Caco-2 (cell line): ENCODE results near the gene MAP3K19. TPM values are rescaled to one million over a fixed set of nuclear protein-coding genes. Genes with fewer than 3 reads are reported as not detected.
"Not testable (repeated sequence)": the region's sequence is repeated elsewhere in the genome, so short reads cannot be mapped to it uniquely, and the experiment has no call there.

ENCODE experiments used
- BruUV-seq: library from RNA; stranded (reverse); fragments of 400-500 nt; replicated peaks from 2 replicates; lab custom pipeline; 2021; lab: Mats Ljungman, UMichigan
- CTCF ChIA-PET: fragments of 300-600 bp; sonication (Branson Sonifier 250); formaldehyde crosslinking; loops from one replicate; lab custom pipeline; 2022; ENCODE audit warnings: antibody characterized with exemption; lab: Charles Lee
- POLR2A ChIA-PET: fragments of 300-600 bp; sonication (Branson Sonifier 250); formaldehyde crosslinking; loops from one replicate; lab custom pipeline; 2022; ENCODE audit warnings: antibody characterized with exemption; lab: Charles Lee
- DNase-seq, 2 experiments: peaks; one replicate each; pipeline versions ENCODE4 v3.0.0 to v3.0.0-alpha.2; 2020 to 2022
- H3K27me3 ChIP-seq: replicated peaks from 2 replicates; pipeline ENCODE4 v1.6.0; 2011; ENCODE audit warnings: low read length; ENCODE audit not compliant: control insufficient read depth, insufficient read depth
- H3K36me3 ChIP-seq: 2 replicates; pipeline ENCODE4 v1.5.1; 2011; ENCODE audit warnings: low read length; ENCODE audit not compliant: control insufficient read depth, insufficient read depth
- H3K4me1 ChIP-seq: fragments of 250-450 bp; sonication (Bioruptor Pico); 2 replicates; pipeline ENCODE4 v1.5.1; 2020; ENCODE audit warnings: mild to moderate bottlenecking
- H3K4me3 ChIP-seq: 2 replicates; pipeline ENCODE4 v1.5.1; 2011; ENCODE audit warnings: low read depth, mild to moderate bottlenecking, control low read depth, low read length
- H3K9me3 ChIP-seq: fragments of 250-450 bp; sonication (Bioruptor Pico); 2 replicates; pipeline ENCODE4 v1.5.1; 2020; ENCODE audit warnings: mild to moderate bottlenecking, moderate library complexity
- H3K27ac Mint-ChIP-seq: one replicate; pipeline ENCODE4 v1.8.0; 2022; ENCODE audit warnings: mixed read lengths; ENCODE audit not compliant: unreplicated experiment
- H3K27me3 Mint-ChIP-seq: one replicate; pipeline ENCODE4 v1.8.0; 2022; ENCODE audit warnings: mixed read lengths; ENCODE audit not compliant: insufficient read depth, unreplicated experiment
- H3K36me3 Mint-ChIP-seq: one replicate; pipeline ENCODE4 v1.8.0; 2022; ENCODE audit warnings: mild to moderate bottlenecking, mixed read lengths; ENCODE audit not compliant: insufficient read depth, unreplicated experiment
- H3K4me1 Mint-ChIP-seq: one replicate; pipeline ENCODE4 v1.8.0; 2022; ENCODE audit warnings: low read depth, mixed read lengths; ENCODE audit not compliant: unreplicated experiment
- H3K4me3 Mint-ChIP-seq: one replicate; pipeline ENCODE4 v1.8.0; 2022; ENCODE audit warnings: mild to moderate bottlenecking, moderate library complexity, mixed read lengths; ENCODE audit not compliant: unreplicated experiment
- H3K9me3 Mint-ChIP-seq: one replicate; pipeline ENCODE4 v1.8.0; 2022; ENCODE audit warnings: mixed read lengths; ENCODE audit not compliant: unreplicated experiment
- intact Hi-C: fragments of 100-400 bp; cut with micrococcal nuclease; formaldehyde crosslinking; loops from one replicate; pipeline ENCODE4 v1.10.0; 2022; ENCODE audit not compliant: unreplicated experiment
- total RNA-seq: library from RNA; stranded (reverse); gene quantifications from 2 replicates; pipeline ENCODE4 v1.2.3, GENCODE V29; 2022
- TF ChIP-seq, protein P1 (sequence below), 2 experiments: fragments of 200-600 bp in 1 of 2; IDR thresholded peaks; 1 replicate in 1 of 2; 2 replicates in 1 of 2; pipeline versions ENCODE4 v1.5.1 to v1.8.0; 2011 to 2022; ENCODE audit warnings: antibody characterized with exemption in 1 of 2, control low read depth in 1 of 2, inconsistent platforms in 1 of 2, low read depth in 1 of 2, low read length in 1 of 2, mild to moderate bottlenecking in 1 of 2, moderate library complexity in 1 of 2; ENCODE audit not compliant: insufficient read depth in 1 of 2, severe bottlenecking in 1 of 2, unreplicated experiment in 1 of 2

Gene MAP3K19
- total RNA-seq, 1 experiment from 2014 or later, result not detected

DNA sequence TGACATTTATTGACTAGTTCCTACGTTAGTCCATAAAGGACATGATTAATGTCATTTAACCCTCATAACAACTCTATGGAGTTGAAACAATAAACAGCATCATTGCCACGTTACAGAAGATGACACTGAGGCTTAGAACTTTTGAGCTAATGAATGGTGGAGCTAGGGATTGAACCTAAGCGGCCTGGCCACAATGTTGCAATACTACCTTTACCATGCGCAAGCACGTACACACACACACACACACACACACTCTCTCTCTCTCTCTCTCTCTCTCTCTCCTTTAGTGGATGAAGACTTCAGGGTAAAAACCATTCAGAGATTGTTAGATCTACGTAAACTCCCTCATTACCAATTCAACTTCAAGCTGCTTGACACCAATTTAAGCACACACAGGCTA lies 875 bp upstream of the MAP3K19 start:
- Histone ChIP-seq H3K36me3 (no peaks in the 10 kb centered on the region), H3K4me3 (no peak overlapping the region), H3K4me1 (peaks cover under 1% of the 10 kb centered on the region; the same call in 1 of the 2 replicates), H3K9me3 (no peaks in the 10 kb centered on the region), H3K27me3 (no peaks in the 10 kb centered on the region)
- POLR2A ChIA-PET, result no interaction called here
- Mint-ChIP-seq H3K27me3 (no peaks in the 10 kb centered on the region), H3K27ac (no peak overlapping the region), H3K4me1 (peaks cover 13% of the 10 kb centered on the region), H3K9me3 (no peaks in the 10 kb centered on the region), H3K36me3 (no peaks in the 10 kb centered on the region), H3K4me3 (no peak overlapping the region)
- no peak for DNase-seq
- TF ChIP-seq, protein P1, sequence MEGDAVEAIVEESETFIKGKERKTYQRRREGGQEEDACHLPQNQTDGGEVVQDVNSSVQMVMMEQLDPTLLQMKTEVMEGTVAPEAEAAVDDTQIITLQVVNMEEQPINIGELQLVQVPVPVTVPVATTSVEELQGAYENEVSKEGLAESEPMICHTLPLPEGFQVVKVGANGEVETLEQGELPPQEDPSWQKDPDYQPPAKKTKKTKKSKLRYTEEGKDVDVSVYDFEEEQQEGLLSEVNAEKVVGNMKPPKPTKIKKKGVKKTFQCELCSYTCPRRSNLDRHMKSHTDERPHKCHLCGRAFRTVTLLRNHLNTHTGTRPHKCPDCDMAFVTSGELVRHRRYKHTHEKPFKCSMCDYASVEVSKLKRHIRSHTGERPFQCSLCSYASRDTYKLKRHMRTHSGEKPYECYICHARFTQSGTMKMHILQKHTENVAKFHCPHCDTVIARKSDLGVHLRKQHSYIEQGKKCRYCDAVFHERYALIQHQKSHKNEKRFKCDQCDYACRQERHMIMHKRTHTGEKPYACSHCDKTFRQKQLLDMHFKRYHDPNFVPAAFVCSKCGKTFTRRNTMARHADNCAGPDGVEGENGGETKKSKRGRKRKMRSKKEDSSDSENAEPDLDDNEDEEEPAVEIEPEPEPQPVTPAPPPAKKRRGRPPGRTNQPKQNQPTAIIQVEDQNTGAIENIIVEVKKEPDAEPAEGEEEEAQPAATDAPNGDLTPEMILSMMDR (IDR thresholded peaks at IDR 0.05; ENCODE audit: insufficient read depth in 1 of 2, low read depth in 1 of 2, low read length in 1 of 2, severe bottlenecking in 1 of 2, unreplicated experiment in 1 of 2), result no peak
- BruUV-seq, result no TSS peak
- CTCF ChIA-PET, result no interaction called here
- intact Hi-C loops, result no loop called here

DNA sequence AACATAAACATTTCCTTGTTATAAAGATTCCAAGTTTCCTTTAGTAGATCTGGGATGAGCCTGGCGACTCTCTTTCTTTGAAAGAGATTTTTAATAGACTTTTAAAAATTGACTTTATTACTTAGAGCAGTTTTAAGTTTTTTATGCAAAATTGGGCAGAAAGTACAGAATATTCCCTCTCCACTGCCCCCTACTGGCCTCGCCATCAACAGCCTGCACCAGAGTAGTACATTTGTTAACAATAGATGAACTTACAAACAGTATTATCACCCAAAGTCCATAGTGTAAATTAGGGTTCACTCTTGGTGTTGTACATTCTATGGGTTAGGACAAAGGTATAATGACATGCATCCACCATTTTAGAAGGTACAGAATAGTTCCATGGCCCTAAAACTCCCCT lies 3.9 kb downstream of the MAP3K19 start:
- H3K4me1 ChIP-seq, result no peaks in the 10 kb centered on the region
- H3K4me3 ChIP-seq, result no peak overlapping the region
- H3K27ac Mint-ChIP-seq, result no peak overlapping the region
- CTCF ChIA-PET, result no interaction called here
- no peaks in the 10 kb centered on the region for H3K9me3 Mint-ChIP-seq
- H3K4me1 Mint-ChIP-seq, result peaks cover 9% of the 10 kb centered on the region
- intact Hi-C loops, result no loop called here
- no TSS peak for BruUV-seq
- POLR2A ChIA-PET, result no interaction called here
- TF ChIP-seq, protein P1 (IDR thresholded peaks at IDR 0.05; ENCODE audit: insufficient read depth in 1 of 2, low read depth in 1 of 2, low read length in 1 of 2, severe bottlenecking in 1 of 2, unreplicated experiment in 1 of 2), result peak in 1 of 2 experiments; percentile 30
- H3K9me3 ChIP-seq, result no peaks in the 10 kb centered on the region
- no peaks in the 10 kb centered on the region for H3K36me3 ChIP-seq
- H3K27me3 ChIP-seq, result no peaks in the 10 kb centered on the region
- no peaks in the 10 kb centered on the region for H3K36me3 Mint-ChIP-seq
- H3K4me3 Mint-ChIP-seq, result no peak overlapping the region
- no peaks in the 10 kb centered on the region for H3K27me3 Mint-ChIP-seq
- no peak for DNase-seq

DNA sequence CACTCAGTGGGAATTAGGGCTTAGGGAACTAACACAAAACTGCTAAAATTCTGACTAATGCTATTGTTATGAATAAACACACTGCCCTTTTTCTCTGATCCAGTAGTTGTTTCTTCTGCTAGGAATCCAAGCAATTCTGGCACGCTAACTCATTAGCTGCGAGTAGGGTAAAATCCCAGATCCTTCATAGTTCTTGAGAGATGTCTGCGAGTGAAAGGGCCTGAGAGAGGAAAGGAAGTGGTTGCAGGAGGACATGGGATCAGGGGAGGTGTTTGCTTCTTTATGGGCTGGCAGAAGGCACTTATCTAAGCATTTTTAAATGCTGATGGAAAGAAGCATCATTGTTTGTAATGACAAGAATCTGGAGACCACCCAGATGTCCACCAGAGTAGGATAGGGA lies 9.4 kb downstream of the MAP3K19 start:
- Mint-ChIP-seq H3K4me3 (no peak overlapping the region), H3K36me3 (no peaks in the 10 kb centered on the region), H3K27me3 (no peaks in the 10 kb centered on the region), H3K4me1 (no peaks in the 10 kb centered on the region), H3K27ac (no peak overlapping the region), H3K9me3 (no peaks in the 10 kb centered on the region)
- H3K36me3 ChIP-seq, result no peaks in the 10 kb centered on the region
- H3K27me3 ChIP-seq, result no peaks in the 10 kb centered on the region
- no peaks in the 10 kb centered on the region for H3K9me3 ChIP-seq
- intact Hi-C loops, result no loop called here
- no peak overlapping the region for H3K4me3 ChIP-seq
- no peaks in the 10 kb centered on the region for H3K4me1 ChIP-seq
- POLR2A ChIA-PET, result no interaction called here
- CTCF ChIA-PET, result no interaction called here
- DNase-seq, result no peak
- BruUV-seq, result no TSS peak
- TF ChIP-seq, protein P1 (IDR thresholded peaks at IDR 0.05; ENCODE audit: insufficient read depth in 1 of 2, low read depth in 1 of 2, low read length in 1 of 2, severe bottlenecking in 1 of 2, unreplicated experiment in 1 of 2), result no peak

DNA sequence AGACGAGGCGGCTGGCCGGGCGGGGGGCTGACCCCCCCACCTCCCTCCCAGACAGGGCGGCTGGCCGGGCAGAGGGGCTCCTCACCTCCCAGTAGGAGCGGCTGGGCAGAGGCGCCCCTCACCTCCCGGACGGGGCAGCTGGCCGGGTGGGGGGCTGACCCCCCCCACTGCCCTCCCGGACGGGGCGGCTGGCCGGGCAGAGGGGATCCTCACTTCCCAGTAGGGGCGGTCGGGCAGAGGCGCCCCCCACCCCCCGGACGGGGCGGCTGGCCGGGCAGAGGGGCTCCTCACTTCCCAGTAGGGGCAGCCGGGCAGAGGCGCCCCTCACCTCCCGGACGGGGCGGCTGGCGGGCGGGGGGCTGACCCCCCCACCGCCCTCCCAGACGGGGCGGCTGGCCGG lies 14.0 kb downstream of the MAP3K19 start:
- H3K4me1 Mint-ChIP-seq, H3K9me3 ChIP-seq, H3K36me3 Mint-ChIP-seq, H3K4me3 Mint-ChIP-seq, H3K27me3 Mint-ChIP-seq, H3K27me3 ChIP-seq, H3K4me3 ChIP-seq, CTCF ChIA-PET, POLR2A ChIA-PET, BruUV-seq, H3K4me1 ChIP-seq, H3K9me3 Mint-ChIP-seq, H3K27ac Mint-ChIP-seq, intact Hi-C loops, H3K36me3 ChIP-seq, DNase-seq: not testable (repeated sequence)
